ENCODE measurements around the gene PAK6.

PAK6 gene

GRCh38 chr15:40240619-40241221 is 1.9 kb downstream of the PAK6 start:
- in situ Hi-C loops (cut with MboI; ENCODE audit: low sequenced_read_pairs, unreplicated experiment) = no loop called here

GRCh38 chr15:40241269-40242212 is 2.7 kb downstream of the PAK6 start:
- DNase-seq (ENCODE audit: low spot score) = no peak
- in situ Hi-C loops (cut with MboI; ENCODE audit: low sequenced_read_pairs, unreplicated experiment) = no loop called here
- TF ChIP-seq CTCF (IDR thresholded peaks at IDR 0.05; ENCODE audit: borderline replicate concordance, control extremely low read depth, extremely low read depth, insufficient read depth, missing control alignments) = no peak

More at GRCh38 chr15:40240619-40241221, 1.9 kb downstream of the PAK6 start:
- DNase-seq (ENCODE audit: low spot score) = peak; percentile 34
- TF ChIP-seq CTCF (IDR thresholded peaks at IDR 0.05; ENCODE audit: borderline replicate concordance, control extremely low read depth, extremely low read depth, insufficient read depth, missing control alignments) = no peak

- DNase-seq (ENCODE audit: low spot score) = no peak
- in situ Hi-C loops (cut with MboI; ENCODE audit: low sequenced_read_pairs, unreplicated experiment) = no loop called here
- no peak for TF ChIP-seq CTCF (IDR thresholded peaks at IDR 0.05; ENCODE audit: borderline replicate concordance, control extremely low read depth, extremely low read depth, insufficient read depth, missing control alignments)
Observed at GRCh38 chr15:40242213-40242599, 3.3 kb downstream of the PAK6 start.

- DNase-seq (ENCODE audit: low spot score) = no peak
- no peak for TF ChIP-seq CTCF (IDR thresholded peaks at IDR 0.05; ENCODE audit: borderline replicate concordance, control extremely low read depth, extremely low read depth, insufficient read depth, missing control alignments)
- in situ Hi-C loops (cut with MboI; ENCODE audit: low sequenced_read_pairs, unreplicated experiment) = no loop called here
Observed at GRCh38 chr15:40242601-40243000, 3.7 kb downstream of the PAK6 start.

- TF ChIP-seq CTCF (IDR thresholded peaks at IDR 0.05; ENCODE audit: borderline replicate concordance, control extremely low read depth, extremely low read depth, insufficient read depth, missing control alignments) = no peak
- no peak for DNase-seq (ENCODE audit: low spot score)
- in situ Hi-C loops (cut with MboI; ENCODE audit: low sequenced_read_pairs, unreplicated experiment) = no loop called here
Observed at GRCh38 chr15:40243126-40243810, 4.4 kb downstream of the PAK6 start.

- no peak for TF ChIP-seq CTCF (IDR thresholded peaks at IDR 0.05; ENCODE audit: borderline replicate concordance, control extremely low read depth, extremely low read depth, insufficient read depth, missing control alignments)
- in situ Hi-C loops (cut with MboI; ENCODE audit: low sequenced_read_pairs, unreplicated experiment) = no loop called here
- DNase-seq (ENCODE audit: low spot score) = no peak
Observed at GRCh38 chr15:40244961-40245523, 6.2 kb downstream of the PAK6 start.
